Common myeloid progenitor, CD34-positive (primary cell): ENCODE data around the gene KCNH2.

Experiments used
- CTCF ChIA-PET: fragments of 350-600 bp; sonication (Branson Sonifier 250); formaldehyde crosslinking; loops from one replicate; lab custom pipeline; 2021; ENCODE audit warnings: antibody characterized with exemption; lab: Charles Lee
- POLR2A ChIA-PET: fragments of 350-600 bp; sonication (Branson Sonifier 250); formaldehyde crosslinking; loops from one replicate; lab custom pipeline; 2021; ENCODE audit warnings: antibody characterized with exemption; lab: Charles Lee
- DNase-seq, 3 donors: peaks; one replicate each; pipeline versions ENCODE4 v3.0.0 to v3.0.0-alpha.2; 2013
- H3K27ac ChIP-seq, 2 experiments: 1 replicate in 1 of 2; 2 replicates in 1 of 2; pipeline ENCODE4 v1.7.0; 2013; ENCODE audit warnings: inconsistent platforms in 2 of 2, low read length in 2 of 2, mild to moderate bottlenecking in 2 of 2, low read depth in 1 of 2, moderate library complexity in 1 of 2; ENCODE audit not compliant: severe bottlenecking in 2 of 2, insufficient read depth in 1 of 2, poor library complexity in 1 of 2
- H3K27me3 ChIP-seq, 5 experiments: replicated peaks in 2 of 5; 1 replicate in 3 of 5; 2 replicates in 2 of 5; pipeline versions ENCODE4 v1.6.1 to v1.7.0; 2013; ENCODE audit warnings: low read length in 4 of 5, mild to moderate bottlenecking in 2 of 5, moderate library complexity in 2 of 5, inconsistent platforms in 1 of 5; ENCODE audit not compliant: insufficient read depth in 5 of 5, control insufficient read depth in 4 of 5
- H3K36me3 ChIP-seq, 4 experiments: 1 replicate in 2 of 4; 2 replicates in 2 of 4; pipeline versions ENCODE4 v1.6.1 to v1.7.0; 2013; ENCODE audit warnings: low read length in 3 of 4, control low read depth in 1 of 4, mild to moderate bottlenecking in 1 of 4; ENCODE audit not compliant: control insufficient read depth in 4 of 4, insufficient read depth in 4 of 4
- H3K4me1 ChIP-seq, 4 experiments: 1 replicate in 3 of 4; 2 replicates in 1 of 4; pipeline versions ENCODE4 v1.6.1 to v1.7.1; 2013; ENCODE audit warnings: low read length in 3 of 4, mild to moderate bottlenecking in 3 of 4, control low read depth in 1 of 4, inconsistent platforms in 1 of 4, moderate library complexity in 1 of 4; ENCODE audit not compliant: control insufficient read depth in 4 of 4, insufficient read depth in 4 of 4; ENCODE audit errors: control extremely low read depth in 1 of 4
- H3K4me3 ChIP-seq, 7 experiments: 1 replicate in 4 of 7; 2 replicates in 3 of 7; pipeline versions ENCODE4 v1.5.1 to v1.7.0; 2013; ENCODE audit warnings: mild to moderate bottlenecking in 7 of 7, low read length in 6 of 7, moderate library complexity in 6 of 7, inconsistent platforms in 2 of 7, low read depth in 2 of 7, control low read depth in 1 of 7; ENCODE audit not compliant: insufficient read depth in 4 of 7, control insufficient read depth in 1 of 7; ENCODE audit errors: extremely low read depth in 1 of 7
- H3K9me3 ChIP-seq, 5 experiments: 1 replicate in 4 of 5; 2 replicates in 1 of 5; pipeline versions ENCODE4 v1.6.1 to v1.7.1; 2013; ENCODE audit warnings: low read length in 4 of 5, mild to moderate bottlenecking in 2 of 5, inconsistent platforms in 1 of 5, low read depth in 1 of 5, moderate library complexity in 1 of 5; ENCODE audit not compliant: control insufficient read depth in 4 of 5, insufficient read depth in 2 of 5; ENCODE audit errors: control extremely low read depth in 1 of 5
- WGBS: methylation state at CpG from one replicate; pipeline ENCODE4 v1.1.5; 2013; ENCODE audit not compliant: insufficient coverage; 5-methylcytosine and 5-hydroxymethylcytosine counted together

The KCNH2 gene

GRCh38 chr7:150958062-150958552 lies 20.0 kb downstream of the KCNH2 start:
- no peak for DNase-seq
- H3K9me3 ChIP-seq = no peaks in the 10 kb centered on the region
- H3K4me1 ChIP-seq = peaks cover 0 to 37% (median 27%) of the 10 kb centered on the region in 4 experiments
- H3K27me3 ChIP-seq = peaks cover 0 to 59% (median 20%) of the 10 kb centered on the region in 5 experiments
- ChIA-PET CTCF (interaction anchor here (0.8 to 15.2 kb wide), 4 partner anchors 11 to 171 kb away, joined by 3 to 215 read pairs (median 3); no protein-coding TSS in a partner anchor), POLR2A (no interaction called here)
- no peak overlapping the region for H3K27ac ChIP-seq
- no peaks in the 10 kb centered on the region for H3K36me3 ChIP-seq
- H3K4me3 ChIP-seq = no peak overlapping the region
- 11% methylated on average over 59 of the region's 74 CpGs for WGBS

GRCh38 chr7:150957133-150958020 lies 20.7 kb downstream of the KCNH2 start:
- ChIA-PET CTCF (interaction anchor here (0.8 to 15.2 kb wide), 3 partner anchors 12 to 170 kb away, joined by 3 to 215 read pairs (median 3); no protein-coding TSS in a partner anchor), POLR2A (no interaction called here)
- Histone ChIP-seq H3K36me3 (no peaks in the 10 kb centered on the region), H3K27ac (no peak overlapping the region), H3K4me3 (no peak overlapping the region), H3K4me1 (peaks cover 0 to 31% (median 21%) of the 10 kb centered on the region in 4 experiments), H3K9me3 (no peaks in the 10 kb centered on the region), H3K27me3 (peaks cover 0 to 59% (median 18%) of the 10 kb centered on the region in 5 experiments)
- no peak for DNase-seq
- WGBS = 89% methylated on average over 17 of the region's 26 CpGs

GRCh38 chr7:150956395-150957132 lies 21.6 kb downstream of the KCNH2 start:
- DNase-seq = no peak
- POLR2A ChIA-PET = no interaction called here
- 97% methylated on average over 7 of the region's 9 CpGs for WGBS
- peak overlapping the region in 1 of 2 experiments; percentile 58 for H3K27ac ChIP-seq
- H3K27me3 ChIP-seq = peaks cover 0 to 56% (median 17%) of the 10 kb centered on the region in 5 experiments
- no peaks in the 10 kb centered on the region for H3K9me3 ChIP-seq
- H3K4me1 ChIP-seq = peaks cover 0 to 23% (median 16%) of the 10 kb centered on the region in 4 experiments
- CTCF ChIA-PET = interaction anchor here (1.3 to 15.2 kb wide), 2 partner anchors 17 to 26 kb away, joined by 3 to 215 read pairs; no protein-coding TSS in a partner anchor
- no peak overlapping the region for H3K4me3 ChIP-seq
- no peaks in the 10 kb centered on the region for H3K36me3 ChIP-seq

- Histone ChIP-seq H3K4me1 (peaks cover 0 to 22% (median 14%) of the 10 kb centered on the region in 4 experiments), H3K27me3 (peaks cover 0 to 52% (median 17%) of the 10 kb centered on the region in 5 experiments), H3K9me3 (no peaks in the 10 kb centered on the region), H3K4me3 (peak overlapping the region in 1 of 7 experiments; percentile 19), H3K27ac (peak overlapping the region in 1 of 2 experiments; percentile 63), H3K36me3 (no peaks in the 10 kb centered on the region)
- DNase-seq = peak in 2 of 3 donors; percentile 54 to 60
- WGBS = 22% methylated on average over 37 of the region's 38 CpGs
- ChIA-PET POLR2A (no interaction called here), CTCF (interaction anchor here (1.3 to 1.8 kb wide), 2 partner anchors 16 to 58 kb away, joined by 3 to 4 read pairs; no protein-coding TSS in a partner anchor)
Observed at GRCh38 chr7:150955519-150956394, 22.4 kb downstream of the KCNH2 start.

GRCh38 chr7:150954986-150955518 lies 23.1 kb downstream of the KCNH2 start:
- no peak for DNase-seq
- 79% methylated on average over 13 of the region's 21 CpGs for WGBS
- H3K36me3 ChIP-seq = no peaks in the 10 kb centered on the region
- peaks cover 0 to 22% (median 15%) of the 10 kb centered on the region in 4 experiments for H3K4me1 ChIP-seq
- no peak overlapping the region for H3K4me3 ChIP-seq
- POLR2A ChIA-PET = no interaction called here
- no peaks in the 10 kb centered on the region for H3K9me3 ChIP-seq
- H3K27me3 ChIP-seq = peaks cover 0 to 52% (median 17%) of the 10 kb centered on the region in 5 experiments
- peak overlapping the region in 1 of 2 experiments; percentile 63 for H3K27ac ChIP-seq
- CTCF ChIA-PET = interaction anchor here (1.1 to 1.8 kb wide), 4 partner anchors 9 to 57 kb away, joined by 3 to 4 read pairs (median 3); no protein-coding TSS in a partner anchor
